SK-N-SH (cell line): ENCODE measurements around the gene XRN2. TPM values are rescaled to one million over a fixed set of nuclear protein-coding genes. Genes with fewer than 3 reads are reported as not detected.

Source experiments
- CTCF ChIA-PET: fragments of 300-600, 350-600 bp; formaldehyde crosslinking; extraction: SDS; loops from one replicate; lab custom pipeline; 2021; lab: Yijun Ruan, JAX
- POLR2A ChIA-PET: fragments of 350-600 bp; sonication (Branson Sonifier 250); formaldehyde crosslinking; extraction: SDS; loops from one replicate; lab custom pipeline; 2020; ENCODE audit warnings: antibody characterized with exemption, inconsistent platforms; lab: Yijun Ruan, JAX
- DNase-seq: peaks from one replicate; pipeline ENCODE4 v3.0.0; 2012
- H2AFZ ChIP-seq: fragments of 200-600 bp; sonication (generic); 2 replicates; pipeline ENCODE4 v1.8.1; 2016; ENCODE audit warnings: antibody characterized with exemption, mild to moderate bottlenecking, low read depth
- H3F3A ChIP-seq: fragments of 200-600 bp; sonication (generic); replicated peaks from 2 replicates; pipeline ENCODE3; 2016; ENCODE audit warnings: antibody characterized with exemption, mild to moderate bottlenecking; ENCODE audit not compliant: insufficient read depth
- H3K27ac ChIP-seq, 2 experiments: fragments of 200-500 bp in 1 of 2; fragments of 200-600 bp in 1 of 2; sonication (Bioruptor generic) in 1 of 2; sonication (generic), shearing (Covaris generic) in 1 of 2; 2 replicates each; pipeline versions ENCODE4 v1.5.1 to v1.6.1; 2014 to 2016; ENCODE audit warnings: low read depth in 2 of 2, inconsistent platforms in 1 of 2, low read length in 1 of 2, mild to moderate bottlenecking in 1 of 2, mixed read lengths in 1 of 2
- H3K27me3 ChIP-seq: fragments of 200-600 bp; sonication (generic), shearing (Covaris generic); 2 replicates; pipeline ENCODE4 v1.6.1; 2016; ENCODE audit warnings: mixed run types; ENCODE audit not compliant: insufficient read depth
- H3K36me3 ChIP-seq, 2 experiments: fragments of 200-500 bp in 1 of 2; fragments of 200-600 bp in 1 of 2; sonication (Bioruptor generic) in 1 of 2; sonication (generic) in 1 of 2; replicated peaks in 1 of 2; 2 replicates each; pipeline versions ENCODE3 to v1.5.1; 2014 to 2016; ENCODE audit warnings: low read length in 1 of 2, mild to moderate bottlenecking in 1 of 2; ENCODE audit not compliant: insufficient read depth in 2 of 2, control insufficient read depth in 1 of 2
- H3K4me1 ChIP-seq, 2 experiments: fragments of 200-500 bp in 1 of 2; fragments of 200-600 bp in 1 of 2; sonication (Bioruptor generic) in 1 of 2; sonication (generic), shearing (Covaris generic) in 1 of 2; 2 replicates each; pipeline versions ENCODE4 v1.5.1 to v1.6.1; 2014 to 2016; ENCODE audit warnings: low read depth in 1 of 2, low read length in 1 of 2, mixed run types in 1 of 2; ENCODE audit not compliant: insufficient read depth in 2 of 2, control insufficient read depth in 1 of 2
- H3K4me2 ChIP-seq: fragments of 200-600 bp; sonication (generic), shearing (Covaris generic); 2 replicates; pipeline ENCODE4 v1.6.1; 2017; ENCODE audit warnings: mixed run types
- H3K4me3 ChIP-seq, 2 experiments: fragments of 200-500 bp in 1 of 2; fragments of 200-600 bp in 1 of 2; sonication (Bioruptor generic) in 1 of 2; sonication (generic), shearing (Covaris generic) in 1 of 2; 2 replicates each; pipeline versions ENCODE4 v1.5.1 to v1.8.1; 2014 to 2016; ENCODE audit warnings: low read depth in 2 of 2, inconsistent platforms in 1 of 2, low read length in 1 of 2, mild to moderate bottlenecking in 1 of 2, mixed read lengths in 1 of 2, moderate library complexity in 1 of 2
- H3K79me2 ChIP-seq: fragments of 200-600 bp; sonication (generic); 2 replicates; pipeline ENCODE4 v1.8.1; 2017; ENCODE audit warnings: mild to moderate bottlenecking; ENCODE audit not compliant: insufficient read depth
- H3K9ac ChIP-seq: fragments of 200-600 bp; sonication (generic); 2 replicates; pipeline ENCODE4 v1.6.1; 2017; ENCODE audit warnings: mixed run types
- H3K9me2 ChIP-seq: fragments of 200-600 bp; sonication (generic); 2 replicates; pipeline ENCODE4 v1.6.1; 2017; ENCODE audit warnings: mixed run types
- H3K9me3 ChIP-seq: fragments of 200-600 bp; sonication (generic); 2 replicates; pipeline ENCODE4 v1.6.1; 2017; ENCODE audit warnings: mixed run types, mild to moderate bottlenecking, moderate library complexity
- H4K20me1 ChIP-seq: fragments of 200-600 bp; sonication (generic); 2 replicates; pipeline ENCODE4 v1.6.1; 2017; ENCODE audit warnings: mild to moderate bottlenecking, mixed run types; ENCODE audit not compliant: insufficient read depth
- EP300 ChIP-seq, 2 experiments: IDR thresholded peaks; 2 replicates each; pipeline versions ENCODE4 v1.4.0 to v1.6.1; 2012; ENCODE audit warnings: borderline replicate concordance in 1 of 2, low read depth in 1 of 2, low read length in 1 of 2
- FOXM1 ChIP-seq: IDR thresholded peaks from 2 replicates; pipeline ENCODE4 v1.4.0; 2012; ENCODE audit warnings: low read depth, mild to moderate bottlenecking
- GATA2 ChIP-seq: sonication (generic); formaldehyde crosslinking; IDR thresholded peaks from 2 replicates; pipeline ENCODE4 v1.5.0; 2020; ENCODE audit warnings: mild to moderate bottlenecking, missing genetic modification reagents
- POLR2AphosphoS5 ChIP-seq: IDR thresholded peaks from 2 replicates; pipeline ENCODE4 v1.6.1; 2012; ENCODE audit warnings: low read depth, low read length
- TAF1 ChIP-seq: IDR thresholded peaks from 2 replicates; pipeline ENCODE4 v1.6.1; 2012; ENCODE audit warnings: low read depth, mild to moderate bottlenecking, low read length, moderate library complexity, borderline replicate concordance
- TCF12 ChIP-seq: IDR thresholded peaks from 2 replicates; pipeline ENCODE4 v1.4.0; 2012
- TEAD4 ChIP-seq: IDR thresholded peaks from 2 replicates; pipeline ENCODE4 v1.4.0; 2012; ENCODE audit warnings: mild to moderate bottlenecking, borderline replicate concordance; ENCODE audit not compliant: insufficient read depth
- WGBS: methylation state at CpG from one replicate; pipeline ENCODE4 v1.1.6; 2017; ENCODE audit warnings: low lambda C conversion rate; 5-methylcytosine and 5-hydroxymethylcytosine counted together
- polyA plus RNA-seq, 3 experiments: library from polyadenylated mRNA; depleted of rRNA; stranded (reverse); fragments of >200 nt; gene quantifications; 2 replicates each; pipeline ENCODE4 v1.2.3, GENCODE V29; 2012
- TF ChIP-seq, protein P1 (sequence below): fragments of 150-350 bp; IDR thresholded peaks from 2 replicates; pipeline ENCODE4 v1.6.1; 2016; ENCODE audit warnings: mild to moderate bottlenecking, low read depth, low read length
- TF ChIP-seq, protein P2 (sequence below): IDR thresholded peaks from 2 replicates; pipeline ENCODE4 v1.6.1; 2012; ENCODE audit warnings: mild to moderate bottlenecking, low read depth, low read length, moderate library complexity
- TF ChIP-seq, protein P3 (sequence below): fragments of 200-600 bp; sonication (generic); IDR thresholded peaks from 2 replicates; pipeline ENCODE4 v1.6.1; 2017; ENCODE audit warnings: antibody characterized with exemption, mild to moderate bottlenecking, moderate library complexity
- TF ChIP-seq, protein P4 (sequence below): IDR thresholded peaks from 2 replicates; pipeline ENCODE4 v1.4.0; 2012; ENCODE audit warnings: low read depth, borderline replicate concordance
- TF ChIP-seq, protein P5 (sequence below): IDR thresholded peaks from 2 replicates; pipeline ENCODE4 v1.4.0; 2012; ENCODE audit warnings: low read depth, borderline replicate concordance

The XRN2 gene
- polyA plus RNA-seq, 1 of the 3 experiments (the other 2 are of a cell fraction), result 44.5 TPM

DNA sequence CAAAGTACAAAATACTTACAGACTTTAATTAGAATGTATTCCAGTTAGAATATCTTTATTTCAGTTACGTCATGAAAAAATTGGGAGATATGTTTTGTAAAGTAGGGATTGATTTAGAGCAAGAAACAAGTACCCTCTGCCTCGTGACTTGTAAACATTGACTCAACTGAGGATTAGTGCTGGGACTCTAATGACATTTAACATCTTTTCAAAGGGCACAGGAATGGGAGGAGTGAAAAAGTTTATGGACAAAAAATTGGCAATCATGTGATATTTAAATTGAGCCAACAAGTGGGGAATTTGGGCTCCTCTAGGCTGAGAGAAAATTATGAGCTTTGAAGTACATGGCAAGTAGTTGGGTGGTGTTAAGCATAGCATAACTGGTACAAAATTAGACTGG, 68.9 kb downstream of the XRN2 start:
- H2AFZ ChIP-seq, result no peak overlapping the region
- no peak overlapping the region for H3K27ac ChIP-seq
- no peak overlapping the region for H3K9ac ChIP-seq
- H3K27me3 ChIP-seq, result no peaks in the 10 kb centered on the region
- H3K9me3 ChIP-seq, result no peaks in the 10 kb centered on the region
- 0 out of 2 replicates have a peak, but pooled peaks cover 3% of the 10 kb centered on the region for H3K9me2 ChIP-seq
- H3F3A ChIP-seq, result peaks cover 4% of the 10 kb centered on the region
- no peak for DNase-seq
- no peak overlapping the region for H3K4me3 ChIP-seq
- TF ChIP-seq EP300 (IDR thresholded peaks at IDR 0.05; ENCODE audit: borderline replicate concordance in 1 of 2, low read depth in 1 of 2, low read length in 1 of 2) (no peak), FOXM1 (no peak), GATA2 (CRISPR knock-in tag) (no peak), TAF1 (no peak), TEAD4 (no peak), TCF12 (no peak), POLR2AphosphoS5 (no peak)
- TF ChIP-seq, protein P1, sequence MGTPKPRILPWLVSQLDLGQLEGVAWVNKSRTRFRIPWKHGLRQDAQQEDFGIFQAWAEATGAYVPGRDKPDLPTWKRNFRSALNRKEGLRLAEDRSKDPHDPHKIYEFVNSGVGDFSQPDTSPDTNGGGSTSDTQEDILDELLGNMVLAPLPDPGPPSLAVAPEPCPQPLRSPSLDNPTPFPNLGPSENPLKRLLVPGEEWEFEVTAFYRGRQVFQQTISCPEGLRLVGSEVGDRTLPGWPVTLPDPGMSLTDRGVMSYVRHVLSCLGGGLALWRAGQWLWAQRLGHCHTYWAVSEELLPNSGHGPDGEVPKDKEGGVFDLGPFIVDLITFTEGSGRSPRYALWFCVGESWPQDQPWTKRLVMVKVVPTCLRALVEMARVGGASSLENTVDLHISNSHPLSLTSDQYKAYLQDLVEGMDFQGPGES, result no peak
- TF ChIP-seq, protein P2, sequence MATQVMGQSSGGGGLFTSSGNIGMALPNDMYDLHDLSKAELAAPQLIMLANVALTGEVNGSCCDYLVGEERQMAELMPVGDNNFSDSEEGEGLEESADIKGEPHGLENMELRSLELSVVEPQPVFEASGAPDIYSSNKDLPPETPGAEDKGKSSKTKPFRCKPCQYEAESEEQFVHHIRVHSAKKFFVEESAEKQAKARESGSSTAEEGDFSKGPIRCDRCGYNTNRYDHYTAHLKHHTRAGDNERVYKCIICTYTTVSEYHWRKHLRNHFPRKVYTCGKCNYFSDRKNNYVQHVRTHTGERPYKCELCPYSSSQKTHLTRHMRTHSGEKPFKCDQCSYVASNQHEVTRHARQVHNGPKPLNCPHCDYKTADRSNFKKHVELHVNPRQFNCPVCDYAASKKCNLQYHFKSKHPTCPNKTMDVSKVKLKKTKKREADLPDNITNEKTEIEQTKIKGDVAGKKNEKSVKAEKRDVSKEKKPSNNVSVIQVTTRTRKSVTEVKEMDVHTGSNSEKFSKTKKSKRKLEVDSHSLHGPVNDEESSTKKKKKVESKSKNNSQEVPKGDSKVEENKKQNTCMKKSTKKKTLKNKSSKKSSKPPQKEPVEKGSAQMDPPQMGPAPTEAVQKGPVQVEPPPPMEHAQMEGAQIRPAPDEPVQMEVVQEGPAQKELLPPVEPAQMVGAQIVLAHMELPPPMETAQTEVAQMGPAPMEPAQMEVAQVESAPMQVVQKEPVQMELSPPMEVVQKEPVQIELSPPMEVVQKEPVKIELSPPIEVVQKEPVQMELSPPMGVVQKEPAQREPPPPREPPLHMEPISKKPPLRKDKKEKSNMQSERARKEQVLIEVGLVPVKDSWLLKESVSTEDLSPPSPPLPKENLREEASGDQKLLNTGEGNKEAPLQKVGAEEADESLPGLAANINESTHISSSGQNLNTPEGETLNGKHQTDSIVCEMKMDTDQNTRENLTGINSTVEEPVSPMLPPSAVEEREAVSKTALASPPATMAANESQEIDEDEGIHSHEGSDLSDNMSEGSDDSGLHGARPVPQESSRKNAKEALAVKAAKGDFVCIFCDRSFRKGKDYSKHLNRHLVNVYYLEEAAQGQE, result no peak
- TF ChIP-seq, protein P3, sequence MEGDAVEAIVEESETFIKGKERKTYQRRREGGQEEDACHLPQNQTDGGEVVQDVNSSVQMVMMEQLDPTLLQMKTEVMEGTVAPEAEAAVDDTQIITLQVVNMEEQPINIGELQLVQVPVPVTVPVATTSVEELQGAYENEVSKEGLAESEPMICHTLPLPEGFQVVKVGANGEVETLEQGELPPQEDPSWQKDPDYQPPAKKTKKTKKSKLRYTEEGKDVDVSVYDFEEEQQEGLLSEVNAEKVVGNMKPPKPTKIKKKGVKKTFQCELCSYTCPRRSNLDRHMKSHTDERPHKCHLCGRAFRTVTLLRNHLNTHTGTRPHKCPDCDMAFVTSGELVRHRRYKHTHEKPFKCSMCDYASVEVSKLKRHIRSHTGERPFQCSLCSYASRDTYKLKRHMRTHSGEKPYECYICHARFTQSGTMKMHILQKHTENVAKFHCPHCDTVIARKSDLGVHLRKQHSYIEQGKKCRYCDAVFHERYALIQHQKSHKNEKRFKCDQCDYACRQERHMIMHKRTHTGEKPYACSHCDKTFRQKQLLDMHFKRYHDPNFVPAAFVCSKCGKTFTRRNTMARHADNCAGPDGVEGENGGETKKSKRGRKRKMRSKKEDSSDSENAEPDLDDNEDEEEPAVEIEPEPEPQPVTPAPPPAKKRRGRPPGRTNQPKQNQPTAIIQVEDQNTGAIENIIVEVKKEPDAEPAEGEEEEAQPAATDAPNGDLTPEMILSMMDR, result no peak
- TF ChIP-seq, protein P4, sequence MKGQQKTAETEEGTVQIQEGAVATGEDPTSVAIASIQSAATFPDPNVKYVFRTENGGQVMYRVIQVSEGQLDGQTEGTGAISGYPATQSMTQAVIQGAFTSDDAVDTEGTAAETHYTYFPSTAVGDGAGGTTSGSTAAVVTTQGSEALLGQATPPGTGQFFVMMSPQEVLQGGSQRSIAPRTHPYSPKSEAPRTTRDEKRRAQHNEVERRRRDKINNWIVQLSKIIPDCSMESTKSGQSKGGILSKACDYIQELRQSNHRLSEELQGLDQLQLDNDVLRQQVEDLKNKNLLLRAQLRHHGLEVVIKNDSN, result no peak
- TF ChIP-seq, protein P5, sequence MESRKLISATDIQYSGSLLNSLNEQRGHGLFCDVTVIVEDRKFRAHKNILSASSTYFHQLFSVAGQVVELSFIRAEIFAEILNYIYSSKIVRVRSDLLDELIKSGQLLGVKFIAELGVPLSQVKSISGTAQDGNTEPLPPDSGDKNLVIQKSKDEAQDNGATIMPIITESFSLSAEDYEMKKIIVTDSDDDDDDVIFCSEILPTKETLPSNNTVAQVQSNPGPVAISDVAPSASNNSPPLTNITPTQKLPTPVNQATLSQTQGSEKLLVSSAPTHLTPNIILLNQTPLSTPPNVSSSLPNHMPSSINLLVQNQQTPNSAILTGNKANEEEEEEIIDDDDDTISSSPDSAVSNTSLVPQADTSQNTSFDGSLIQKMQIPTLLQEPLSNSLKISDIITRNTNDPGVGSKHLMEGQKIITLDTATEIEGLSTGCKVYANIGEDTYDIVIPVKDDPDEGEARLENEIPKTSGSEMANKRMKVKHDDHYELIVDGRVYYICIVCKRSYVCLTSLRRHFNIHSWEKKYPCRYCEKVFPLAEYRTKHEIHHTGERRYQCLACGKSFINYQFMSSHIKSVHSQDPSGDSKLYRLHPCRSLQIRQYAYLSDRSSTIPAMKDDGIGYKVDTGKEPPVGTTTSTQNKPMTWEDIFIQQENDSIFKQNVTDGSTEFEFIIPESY, result no peak
- peaks cover 57% of the 10 kb centered on the region; the same call in 1 of the 2 replicates for H3K79me2 ChIP-seq
- H4K20me1 ChIP-seq, result peaks cover 11% of the 10 kb centered on the region
- peaks cover 38 to 68% of the 10 kb centered on the region in 2 experiments for H3K36me3 ChIP-seq
- no peaks in the 10 kb centered on the region; a peak in 1 of 4 replicates for H3K4me1 ChIP-seq
- ChIA-PET POLR2A (no interaction called here), CTCF (interaction anchor here (2.0 kb wide), 1 partner anchor 136 kb away, joined by 7 read pairs; no protein-coding TSS in a partner anchor)
- H3K4me2 ChIP-seq, result no peak overlapping the region
- 95% methylated on average over 2 of the region's 2 CpGs for WGBS
